K562 (cell line): ENCODE measurements around the gene CPED1. TPM values are rescaled to one million over a fixed set of nuclear protein-coding genes. Genes with fewer than 3 reads are reported as not detected.

ENCODE experiments used
- BRF2 ChIP-seq: IDR thresholded peaks from 3 replicates; pipeline ENCODE4 v1.6.1; 2011; ENCODE audit warnings: borderline replicate concordance, mild to moderate bottlenecking; ENCODE audit not compliant: insufficient read length, insufficient read depth
- E2F3 ChIP-seq: fragments of 250-450 bp; sonication (Bioruptor Pico); IDR thresholded peaks from 2 replicates; pipeline ENCODE4 v1.4.0; 2020; ENCODE audit warnings: mild to moderate bottlenecking
- ELF2 ChIP-seq: fragments of 250-450 bp; sonication (Bioruptor Pico); IDR thresholded peaks from 2 replicates; pipeline ENCODE4 v1.5.0; 2021; ENCODE audit warnings: mild to moderate bottlenecking
- ERF ChIP-seq: fragments of 450-650 bp; formaldehyde crosslinking; IDR thresholded peaks from 2 replicates; pipeline ENCODE4 v1.4.0; 2020; ENCODE audit warnings: mild to moderate bottlenecking, mixed read lengths
- ETV5 ChIP-seq: sonication (generic); formaldehyde crosslinking; IDR thresholded peaks from 2 replicates; pipeline ENCODE4 v1.4.0; 2020; ENCODE audit warnings: low read depth, mild to moderate bottlenecking, missing genetic modification reagents
- HNRNPUL1 ChIP-seq: fragments of 200-400 bp; formaldehyde crosslinking; IDR thresholded peaks from 2 replicates; pipeline ENCODE4 v1.6.1; 2017; ENCODE audit warnings: low read length
- MEIS2 ChIP-seq: fragments of 450-650 bp; IDR thresholded peaks from 2 replicates; pipeline ENCODE4 v1.6.1; 2014; ENCODE audit warnings: mild to moderate bottlenecking; ENCODE audit not compliant: partially characterized antibody
- NCOA1 ChIP-seq: fragments of 450-650 bp; IDR thresholded peaks from 2 replicates; pipeline ENCODE4 v1.6.1; 2016; ENCODE audit warnings: low read depth
- NFIX ChIP-seq: fragments of 250-450 bp; sonication (Bioruptor Pico); IDR thresholded peaks from 2 replicates; pipeline ENCODE4 v1.4.0; 2020; ENCODE audit warnings: low read depth, mild to moderate bottlenecking, moderate library complexity
- NR2F6 ChIP-seq: fragments of 450-650 bp; formaldehyde crosslinking; IDR thresholded peaks from 2 replicates; pipeline ENCODE4 v1.4.0; 2020; ENCODE audit warnings: mild to moderate bottlenecking
- PYGO2 ChIP-seq: fragments of 450-650 bp; IDR thresholded peaks from 2 replicates; pipeline ENCODE4 v1.6.1; 2016; ENCODE audit warnings: mild to moderate bottlenecking, missing genetic modification characterization, moderate library complexity, missing compliant biosample characterization
- RBFOX2 ChIP-seq: fragments of 200-400 bp; formaldehyde crosslinking; IDR thresholded peaks from 2 replicates; pipeline ENCODE4 v1.6.1; 2017; ENCODE audit warnings: low read depth, mild to moderate bottlenecking, low read length, moderate library complexity
- RERE ChIP-seq: sonication (generic); formaldehyde crosslinking; IDR thresholded peaks from 2 replicates; pipeline ENCODE4 v1.8.0; 2023; ENCODE audit warnings: missing genetic modification reagents, mild to moderate bottlenecking, borderline replicate concordance
- RNF219 ChIP-seq: fragments of 250-450 bp; sonication (Bioruptor Pico); IDR thresholded peaks from 2 replicates; pipeline ENCODE4 v1.5.0; 2022; ENCODE audit warnings: mild to moderate bottlenecking
- SAFB2 ChIP-seq: fragments of 200-400 bp; formaldehyde crosslinking; IDR thresholded peaks from 2 replicates; pipeline ENCODE4 v1.6.1; 2018; ENCODE audit warnings: borderline replicate concordance, low read length, low read depth, moderate library complexity; ENCODE audit not compliant: severe bottlenecking
- TARDBP ChIP-seq: fragments of 450-650 bp; IDR thresholded peaks from 2 replicates; pipeline ENCODE4 v1.6.1; 2016
- ZBTB7A ChIP-seq: IDR thresholded peaks from 2 replicates; pipeline ENCODE4 v1.6.1; 2011; ENCODE audit warnings: low read depth, mild to moderate bottlenecking, low read length, moderate library complexity, borderline replicate concordance; ENCODE audit not compliant: control insufficient read depth
- ZNF280A ChIP-seq: fragments of 450-650 bp; IDR thresholded peaks from 2 replicates; pipeline ENCODE4 v1.6.1; 2018; ENCODE audit warnings: mild to moderate bottlenecking, low read depth; ENCODE audit not compliant: partially characterized antibody
- ZNF778 ChIP-seq: fragments of 450-650 bp; formaldehyde crosslinking; IDR thresholded peaks from 2 replicates; pipeline ENCODE4 v1.4.0; 2020; ENCODE audit warnings: mild to moderate bottlenecking, moderate library complexity
- polyA plus RNA-seq, 8 experiments: library from polyadenylated mRNA; depleted of rRNA in 4 of 8; stranded (reverse) in 5 of 8; unstranded in 3 of 8; fragments of >200 nt; fragmentation: Nextera tagmentation in 2 of 8; fragmentation: Illumina TruSeq in 1 of 8; extraction: Ambion mirVana in 2 of 8; extraction: Trizol in 1 of 8; gene quantifications; 2 replicates each; pipeline versions ENCODE4 v1.2.1 to v1.2.3, GENCODE V29; 2011 to 2014; ENCODE audit warnings: inconsistent platforms in 1 of 8, missing spikeins in 1 of 8
- total RNA-seq, 7 experiments: library from RNA; depleted of rRNA in 6 of 7; stranded (reverse); fragments of >200 nt in 6 of 7; fragmentation: Illumina TruSeq in 2 of 7; extraction: Trizol in 2 of 7; gene quantifications; 2 replicates each; pipeline versions ENCODE4 v1.2.1 to v1.2.3, GENCODE V29; 2011 to 2021; ENCODE audit warnings: low replicate concordance in 1 of 7

Gene CPED1
- total and polyA plus RNA-seq, 9 of the 15 experiments (the other 6 are each of a cell fraction or from before 2014, with no cell fraction given), result 195 to 393 (median 290) TPM

- TF ChIP-seq RERE (CRISPR knock-in tag), result no peak
- TF ChIP-seq NCOA1, result peak; percentile 44; the same call in 1 of the 2 replicates
- no peak for TF ChIP-seq ERF (CRISPR knock-in tag)
- TF ChIP-seq BRF2, result no peak
- TF ChIP-seq PYGO2 (tag), result no peak
- TF ChIP-seq RNF219 (CRISPR knock-in tag), result no peak
- TF ChIP-seq RBFOX2, result 0 out of 2 replicates have a peak, but pooled peaks have one; percentile 45
- TF ChIP-seq ZNF280A, result no peak
- no peak for TF ChIP-seq MEIS2
- TF ChIP-seq ETV5, result peak; percentile 90
- no peak for TF ChIP-seq ZNF778 (CRISPR knock-in tag)
- no peak for TF ChIP-seq E2F3 (CRISPR knock-in tag)
- no peak for TF ChIP-seq NFIX (CRISPR knock-in tag)
- no peak for TF ChIP-seq ELF2 (CRISPR knock-in tag)
- no peak for TF ChIP-seq HNRNPUL1
- no peak for TF ChIP-seq ZBTB7A
- TF ChIP-seq NR2F6, result no peak
- no peak for TF ChIP-seq TARDBP
- TF ChIP-seq SAFB2, result no peak
Measured at GRCh38 chr7:121041516-121042148, 53.1 kb downstream of the CPED1 start (continued).
